GM12864 (cell line): Measurements from ENCODE around the gene SLC52A1.

ENCODE experiments used
- DNase-seq: peaks from one replicate; pipeline ENCODE4 v3.0.0-alpha.2; 2011; ENCODE audit warnings: low read depth
- H3K4me3 ChIP-seq: 2 replicates; pipeline ENCODE4 v1.5.1; 2011; ENCODE audit warnings: mild to moderate bottlenecking, low read depth, low read length, control low read depth
- TF ChIP-seq, protein P1 (sequence below): IDR thresholded peaks from 2 replicates; pipeline ENCODE4 v1.5.1; 2011; ENCODE audit warnings: low read depth, mild to moderate bottlenecking, moderate library complexity, low read length, control low read depth, inconsistent platforms; ENCODE audit errors: missing control alignments

Gene SLC52A1

DNA sequence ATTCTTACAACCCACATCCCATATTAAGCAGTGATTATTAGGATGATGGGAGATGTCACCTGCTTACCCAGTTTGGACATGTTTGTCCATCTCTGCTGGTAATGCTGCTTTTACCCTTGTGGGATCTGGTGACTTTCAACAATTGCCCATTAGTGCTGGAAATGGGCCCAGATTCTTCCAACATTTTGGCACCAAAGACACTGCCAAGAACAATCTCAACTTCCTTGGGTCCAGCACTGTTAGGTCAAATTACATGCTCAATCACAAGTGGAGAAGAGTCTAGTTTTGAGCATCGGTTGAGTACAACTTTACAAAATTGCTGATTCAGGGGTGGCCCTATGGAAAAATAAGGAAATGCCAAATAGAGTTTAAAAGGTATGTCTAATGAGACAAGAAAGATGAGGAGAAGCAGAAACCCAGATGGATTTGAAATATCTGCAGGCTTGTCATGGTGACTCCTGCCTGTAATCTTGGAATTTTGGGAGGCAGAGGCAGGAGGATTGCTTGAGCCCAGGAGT, 30.1 kb upstream of the SLC52A1 start:
- H3K4me3 ChIP-seq, result no peak overlapping the region
- TF ChIP-seq, protein P1, sequence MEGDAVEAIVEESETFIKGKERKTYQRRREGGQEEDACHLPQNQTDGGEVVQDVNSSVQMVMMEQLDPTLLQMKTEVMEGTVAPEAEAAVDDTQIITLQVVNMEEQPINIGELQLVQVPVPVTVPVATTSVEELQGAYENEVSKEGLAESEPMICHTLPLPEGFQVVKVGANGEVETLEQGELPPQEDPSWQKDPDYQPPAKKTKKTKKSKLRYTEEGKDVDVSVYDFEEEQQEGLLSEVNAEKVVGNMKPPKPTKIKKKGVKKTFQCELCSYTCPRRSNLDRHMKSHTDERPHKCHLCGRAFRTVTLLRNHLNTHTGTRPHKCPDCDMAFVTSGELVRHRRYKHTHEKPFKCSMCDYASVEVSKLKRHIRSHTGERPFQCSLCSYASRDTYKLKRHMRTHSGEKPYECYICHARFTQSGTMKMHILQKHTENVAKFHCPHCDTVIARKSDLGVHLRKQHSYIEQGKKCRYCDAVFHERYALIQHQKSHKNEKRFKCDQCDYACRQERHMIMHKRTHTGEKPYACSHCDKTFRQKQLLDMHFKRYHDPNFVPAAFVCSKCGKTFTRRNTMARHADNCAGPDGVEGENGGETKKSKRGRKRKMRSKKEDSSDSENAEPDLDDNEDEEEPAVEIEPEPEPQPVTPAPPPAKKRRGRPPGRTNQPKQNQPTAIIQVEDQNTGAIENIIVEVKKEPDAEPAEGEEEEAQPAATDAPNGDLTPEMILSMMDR, result no peak
- DNase-seq, result no peak

DNA sequence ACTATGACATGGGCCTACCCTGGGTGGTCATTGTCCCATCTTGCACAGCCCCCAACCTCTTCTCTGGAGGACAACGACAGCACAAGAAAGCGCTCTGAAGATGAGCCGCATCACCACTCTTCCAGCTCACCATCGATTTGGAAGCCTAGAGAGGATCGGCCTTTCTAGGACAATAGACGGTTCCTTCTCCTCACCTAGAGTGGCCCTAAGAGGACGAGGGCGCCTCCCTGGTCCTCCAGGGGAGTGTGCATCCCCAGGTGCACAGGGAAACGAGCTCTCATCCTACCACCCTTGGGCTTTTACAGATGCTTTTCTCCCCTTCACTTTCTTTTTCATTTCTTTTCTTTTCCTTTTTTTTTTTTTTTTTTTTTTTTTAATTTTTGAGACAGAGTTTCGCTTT, 20.3 kb upstream of the SLC52A1 start:
- DNase-seq, result no peak
- no peak overlapping the region for H3K4me3 ChIP-seq
- TF ChIP-seq, protein P1, result no peak

DNA sequence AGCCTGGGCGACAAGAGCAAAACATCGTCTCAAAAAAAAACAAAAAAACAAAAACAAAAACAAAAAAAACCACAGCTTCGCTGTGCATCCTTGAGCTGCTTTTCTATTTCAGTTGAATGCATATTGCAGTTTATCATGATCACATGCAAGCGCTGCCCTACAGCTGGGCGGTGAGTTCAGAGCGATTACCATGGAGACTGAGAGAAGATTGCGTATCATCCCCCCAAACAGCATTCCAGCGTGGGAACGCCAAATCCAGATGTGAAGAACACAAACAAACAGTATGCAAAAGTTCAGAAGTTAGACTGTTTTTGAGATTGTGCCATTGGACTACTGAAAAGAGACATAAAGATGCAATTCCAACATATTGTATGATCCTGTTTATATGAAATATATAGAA, 15.1 kb upstream of the SLC52A1 start:
- no peak overlapping the region for H3K4me3 ChIP-seq
- TF ChIP-seq, protein P1, result no peak
- no peak for DNase-seq

DNA sequence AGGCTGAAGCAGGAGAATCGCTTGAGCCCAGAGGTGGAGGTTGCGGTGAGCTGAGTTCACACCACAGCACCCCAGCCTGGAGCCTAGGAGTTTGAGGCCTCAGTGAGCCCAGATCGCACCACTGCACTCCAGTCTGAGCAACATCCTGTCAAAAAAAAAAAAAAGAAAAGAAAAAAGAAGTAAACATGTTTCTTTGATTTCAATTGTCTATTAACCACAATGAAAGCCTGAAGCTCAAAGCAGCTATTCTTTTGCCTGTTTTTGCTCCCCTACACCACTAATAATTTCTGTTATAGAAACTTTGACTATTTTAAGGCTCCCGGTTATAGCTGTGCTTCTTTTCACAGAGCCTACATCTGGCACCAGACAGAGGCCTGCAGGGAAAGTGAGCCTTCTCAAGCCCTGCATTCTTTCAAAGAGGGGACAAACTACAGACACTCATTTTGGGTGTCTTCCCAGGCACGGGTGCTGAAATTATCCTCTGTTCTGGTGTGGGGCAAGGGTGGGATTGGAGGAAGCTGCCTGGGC, 14.2 kb upstream of the SLC52A1 start:
- H3K4me3 ChIP-seq, result no peak overlapping the region
- TF ChIP-seq, protein P1, result no peak
- no peak for DNase-seq

DNA sequence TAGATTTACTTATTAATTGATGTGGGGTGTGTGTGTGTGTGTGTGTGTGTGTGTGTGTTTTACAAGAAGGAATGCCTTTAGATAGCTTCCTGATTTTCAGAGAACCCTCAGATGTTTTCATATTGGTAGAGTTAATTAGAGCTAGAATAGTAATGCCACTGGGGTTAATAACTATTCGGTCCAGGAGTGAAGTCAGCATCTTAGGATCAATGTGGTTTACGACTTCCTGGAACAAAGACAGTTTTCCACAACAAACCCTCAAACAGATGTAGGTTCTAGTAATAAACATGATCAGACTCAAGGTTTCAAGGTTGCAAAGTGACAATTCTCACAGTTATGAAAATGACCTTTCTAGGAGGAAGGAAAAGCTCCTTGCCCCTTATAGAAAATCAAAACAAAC, 12.2 kb upstream of the SLC52A1 start:
- no peak overlapping the region for H3K4me3 ChIP-seq
- TF ChIP-seq, protein P1, result no peak
- no peak for DNase-seq

DNA sequence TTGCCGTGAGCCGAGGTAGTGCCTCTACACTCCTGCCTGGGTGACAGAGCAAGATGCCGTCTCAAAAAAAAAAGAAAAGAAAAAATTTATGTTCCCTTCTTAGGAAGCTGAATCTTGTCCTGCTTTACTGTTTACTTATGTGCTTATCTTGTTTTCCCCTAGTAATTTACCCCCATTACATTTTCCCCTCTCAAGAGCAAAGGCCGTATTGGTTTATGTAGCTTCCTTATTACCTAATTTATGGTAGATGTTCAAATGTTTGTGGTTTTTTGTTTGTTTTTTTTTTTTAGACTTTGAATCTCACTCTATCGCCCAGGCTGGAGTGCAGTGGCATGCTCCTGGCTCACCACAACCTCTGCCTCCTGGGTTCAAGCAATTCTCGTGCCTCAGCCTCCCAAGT, 10.3 kb upstream of the SLC52A1 start:
- no peak overlapping the region for H3K4me3 ChIP-seq
- TF ChIP-seq, protein P1, result no peak
- no peak for DNase-seq

DNA sequence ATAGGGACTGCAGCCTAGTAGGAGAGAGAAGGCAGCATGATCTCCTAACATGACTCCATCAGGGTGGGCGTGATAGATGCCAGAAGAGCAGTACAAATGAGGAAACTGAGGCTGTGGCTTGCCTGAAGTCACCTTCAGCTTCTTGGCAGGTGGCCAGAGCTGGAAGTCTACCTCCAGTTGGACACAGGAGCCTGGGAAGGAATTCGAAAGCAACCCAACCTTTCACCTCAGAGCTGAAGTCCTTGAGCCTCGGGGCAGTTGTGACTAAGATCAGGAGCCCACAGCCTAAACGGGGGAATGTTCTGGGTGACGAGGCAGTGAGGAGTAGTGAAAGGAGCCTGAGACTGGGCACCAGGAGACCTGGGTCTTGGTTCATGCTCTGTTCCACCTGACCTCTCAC, 9.4 kb upstream of the SLC52A1 start:
- DNase-seq, result no peak
- TF ChIP-seq, protein P1, result no peak
- H3K4me3 ChIP-seq, result no peak overlapping the region
